DMS114 treated with DMSO at 0.1 percent for 48 hours (cell line): ENCODE measurements around the gene MKI67.
"Not testable (repeated sequence)": the region's sequence is repeated elsewhere in the genome, so short reads cannot be mapped to it uniquely, and the experiment has no call there.

Experiments used
- DNase-seq: peaks from one replicate; lab custom pipeline; 2025; ENCODE audit not compliant: unreplicated experiment; lab: John Stamatoyannopoulos, UW

The MKI67 gene

GRCh38 chr10:128113026-128113425, 13.2 kb downstream of the MKI67 start:
- DNase-seq, result no peak

DNA sequence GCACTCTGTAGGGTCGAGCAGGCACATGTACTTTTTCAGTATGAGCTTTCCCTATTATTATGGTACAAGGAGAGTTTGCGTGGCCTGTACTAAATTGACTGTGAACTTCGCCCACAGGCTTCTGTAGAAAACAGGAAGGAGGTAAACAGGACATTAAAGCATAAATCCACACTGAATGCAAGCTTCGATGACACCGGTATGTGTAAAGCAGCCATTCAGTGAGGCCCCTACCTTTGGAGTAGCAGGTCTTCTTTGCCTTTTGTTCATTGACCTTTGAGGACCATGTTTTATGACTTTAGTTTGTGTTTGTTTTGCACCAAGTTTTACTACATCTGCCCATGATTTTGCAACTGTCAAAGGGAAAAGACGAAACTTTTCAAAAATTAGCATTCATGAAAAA, 14.5 kb downstream of the MKI67 start:
- DNase-seq, result no peak

GRCh38 chr10:128110339-128110738, 15.9 kb downstream of the MKI67 start:
- no peak for DNase-seq

GRCh38 chr10:128109707-128110106, 16.5 kb downstream of the MKI67 start:
- DNase-seq, result no peak

- DNase-seq, result no peak
These were observed 20.8 kb downstream of the MKI67 start for GRCh38 chr10:128105383-128105782.

DNA sequence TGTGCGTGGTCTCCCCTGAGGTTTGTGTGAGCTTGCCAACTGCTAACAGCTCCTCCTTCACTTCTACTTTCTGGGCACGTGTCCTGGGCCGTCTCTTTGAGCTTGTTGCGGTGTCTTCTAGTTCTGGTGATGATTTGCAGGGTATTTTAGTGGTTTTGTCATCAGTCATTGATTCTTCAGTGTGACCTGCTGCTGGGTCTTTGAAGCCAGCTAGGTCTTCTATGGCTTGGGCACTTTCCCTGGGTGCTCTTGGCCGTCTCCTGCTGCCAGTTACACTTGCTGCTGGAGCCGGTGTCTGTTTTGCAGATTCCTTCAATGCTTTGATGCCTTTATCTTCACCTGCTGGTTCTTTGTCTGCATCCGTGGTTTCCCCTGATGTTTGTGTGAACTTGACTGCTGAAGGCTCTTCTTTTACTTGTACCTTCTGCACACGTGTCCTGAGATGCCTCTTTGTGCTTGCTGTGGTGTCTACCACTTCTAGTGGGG, 23.0 kb downstream of the MKI67 start:
- no peak for DNase-seq

- DNase-seq, result no peak
These were observed 23.6 kb downstream of the MKI67 start for GRCh38 chr10:128102480-128103228.

DNA sequence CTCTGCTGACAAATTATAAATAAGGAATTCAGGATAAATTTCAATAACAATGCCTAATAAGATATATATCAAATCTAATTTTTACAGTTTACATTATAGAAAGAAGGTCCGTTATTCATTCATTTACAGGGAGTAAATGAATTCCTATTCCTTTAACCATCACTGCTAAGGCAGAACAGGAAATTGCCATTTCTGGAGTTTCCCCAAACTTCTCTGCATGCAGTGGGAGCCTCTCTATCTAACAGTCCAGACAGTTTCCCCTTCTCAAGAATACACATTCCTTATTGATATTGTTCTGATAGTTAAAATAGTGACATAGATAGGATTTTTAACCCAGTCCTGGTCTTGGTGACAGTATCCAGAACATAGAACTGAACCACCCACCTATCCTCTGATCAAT, 24.3 kb downstream of the MKI67 start:
- DNase-seq, result no peak

- no peak for DNase-seq
These were observed 26.3 kb downstream of the MKI67 start for GRCh38 chr10:128099901-128100300.

DNA sequence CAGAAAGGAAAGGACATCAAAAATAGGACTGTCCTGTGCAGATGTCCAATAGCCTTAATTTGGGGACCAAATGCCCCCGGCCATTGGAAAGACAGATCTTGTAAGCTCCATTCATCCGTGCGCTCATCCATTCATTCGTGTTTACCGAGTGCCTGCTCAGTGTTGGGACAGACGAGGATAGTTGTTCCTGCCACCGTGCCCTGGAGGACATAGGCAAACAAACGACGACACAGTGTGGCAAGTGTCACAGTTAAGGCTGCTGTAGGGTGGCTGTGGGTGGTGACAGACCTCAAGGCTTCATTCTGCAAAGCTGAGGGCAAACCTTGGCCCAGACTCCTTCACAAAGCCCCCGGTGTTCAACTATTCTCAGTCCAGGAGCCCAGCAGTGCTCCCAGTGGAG, 27.6 kb downstream of the MKI67 start:
- no peak for DNase-seq

DNA sequence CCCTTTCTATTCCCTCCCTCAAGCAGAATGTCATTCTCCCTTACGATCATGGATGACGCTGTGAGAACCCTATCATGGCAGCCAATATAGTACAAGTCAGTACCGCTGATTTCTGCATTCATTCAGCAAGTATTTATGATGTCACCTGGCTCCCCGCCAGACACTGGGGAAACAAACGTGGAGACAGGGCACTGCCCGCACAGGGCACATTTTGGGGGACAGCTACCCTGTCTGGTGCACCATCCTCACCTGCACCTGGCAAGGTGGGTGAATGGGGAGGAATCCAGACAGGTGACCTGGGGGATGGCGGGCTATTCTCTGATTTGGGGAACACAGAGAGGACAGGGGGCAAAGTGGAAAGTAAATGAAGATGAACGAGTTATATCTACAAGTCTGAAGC, 28.4 kb downstream of the MKI67 start:
- DNase-seq, result no peak

DNA sequence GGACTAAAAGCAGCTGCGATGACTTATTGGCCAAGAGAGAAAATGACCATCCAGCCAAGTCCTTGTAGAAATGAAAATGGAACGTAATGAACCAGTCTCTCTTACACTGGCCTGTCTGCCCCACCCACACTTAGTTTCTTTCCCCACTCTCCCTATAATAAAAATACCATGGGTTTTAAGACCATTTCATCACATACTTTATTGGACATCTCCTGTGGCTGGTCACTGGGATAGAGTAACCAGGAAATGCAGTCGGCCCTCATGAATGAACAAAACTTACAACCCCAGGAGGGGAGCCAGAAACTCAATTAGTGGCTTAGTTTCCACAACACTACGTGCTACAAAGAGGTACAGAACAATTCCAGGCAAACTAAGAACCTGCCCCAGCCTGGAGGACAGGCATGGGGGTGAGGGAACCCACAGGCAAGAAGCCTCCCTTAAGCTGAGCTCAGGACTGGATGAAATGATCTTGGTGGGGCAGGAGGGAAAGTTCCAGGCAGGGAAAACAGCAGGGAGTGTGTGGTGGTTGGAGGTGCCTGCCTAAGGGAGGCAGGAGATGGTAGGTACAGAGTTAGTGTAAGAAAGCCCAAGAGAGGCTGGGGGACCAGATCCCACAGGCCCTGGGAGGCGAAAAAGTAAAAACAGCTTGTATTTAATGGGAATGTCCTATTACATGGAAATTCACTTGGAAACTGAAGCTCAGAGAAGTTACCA, 29.6 kb downstream of the MKI67 start:
- DNase-seq, result no peak

- DNase-seq, result no peak
These were observed 30.3 kb downstream of the MKI67 start for GRCh38 chr10:128095753-128096469.

GRCh38 chr10:128095027-128095752, 31.0 kb downstream of the MKI67 start:
- no peak for DNase-seq

DNA sequence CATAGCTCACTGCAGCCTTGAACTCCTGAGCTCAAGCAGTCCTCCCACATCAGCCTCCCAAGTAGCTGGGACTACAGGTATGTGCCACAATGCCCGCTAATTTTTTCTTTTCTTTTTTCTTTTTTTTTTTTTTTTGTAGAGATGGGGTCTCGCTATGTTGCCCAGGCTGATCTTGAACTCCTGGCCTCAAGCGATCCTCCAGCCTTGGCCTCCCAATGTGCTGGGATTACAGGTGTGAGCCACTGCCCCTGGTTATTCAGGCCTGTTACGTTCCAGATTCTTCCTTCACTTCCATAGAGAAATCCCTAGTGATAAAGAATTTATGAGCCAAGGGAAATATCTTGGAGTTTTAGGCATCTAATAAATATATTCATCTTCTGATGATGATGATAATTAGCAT, 31.6 kb downstream of the MKI67 start:
- not testable (repeated sequence) for DNase-seq

GRCh38 chr10:128092454-128092853, 33.8 kb downstream of the MKI67 start:
- DNase-seq, result no peak

GRCh38 chr10:128091636-128092210, 34.5 kb downstream of the MKI67 start:
- no peak for DNase-seq

GRCh38 chr10:128087884-128088709, 38.1 kb downstream of the MKI67 start:
- no peak for DNase-seq

- DNase-seq, result no peak
These were observed 38.9 kb downstream of the MKI67 start for GRCh38 chr10:128087146-128087883.
